GM21786 (cell line): ENCODE results near the gene BDKRB2.

Experiments used
- ATAC-seq: cut with Tn5 transposase; IDR thresholded peaks from one replicate; pipeline ENCODE4 v1.9.1; 2021; ENCODE audit not compliant: unreplicated experiment

The BDKRB2 gene

GRCh38 chr14:96204151-96205058 lies at the start of gene BDKRB2:
TSS of gene BDKRB2 (plus strand) at chr14:96204839. CDS start at chr14:96237108, 32,269 bp downstream.
- no peak for ATAC-seq

- no peak for ATAC-seq
These were observed 49.7 kb upstream of the BDKRB2 start for GRCh38 chr14:96154900-96155299.

GRCh38 chr14:96156804-96157760 lies 47.6 kb upstream of the BDKRB2 start:
- no peak for ATAC-seq

GRCh38 chr14:96158735-96159134 lies 45.9 kb upstream of the BDKRB2 start:
- ATAC-seq, result no peak

- no peak for ATAC-seq
These were observed 44.3 kb upstream of the BDKRB2 start for GRCh38 chr14:96160076-96160912.

GRCh38 chr14:96160913-96161310 lies 43.7 kb upstream of the BDKRB2 start:
- ATAC-seq, result no peak

- no peak for ATAC-seq
These were observed 43.0 kb upstream of the BDKRB2 start for GRCh38 chr14:96161636-96162035.

GRCh38 chr14:96162265-96162664 lies 42.4 kb upstream of the BDKRB2 start:
- ATAC-seq, result no peak

- no peak for ATAC-seq
These were observed 41.9 kb upstream of the BDKRB2 start for GRCh38 chr14:96162741-96163140.

- ATAC-seq, result no peak
These were observed 39.7 kb upstream of the BDKRB2 start for GRCh38 chr14:96164861-96165490.

- no peak for ATAC-seq
These were observed 38.9 kb upstream of the BDKRB2 start for GRCh38 chr14:96165493-96166436.

- ATAC-seq, result no peak
These were observed 38.0 kb upstream of the BDKRB2 start for GRCh38 chr14:96166461-96167223.

GRCh38 chr14:96167224-96168148 lies 37.2 kb upstream of the BDKRB2 start:
- ATAC-seq, result no peak

- no peak for ATAC-seq
These were observed 36.1 kb upstream of the BDKRB2 start for GRCh38 chr14:96168581-96168980.

GRCh38 chr14:96170961-96171592 lies 33.6 kb upstream of the BDKRB2 start:
- no peak for ATAC-seq

- ATAC-seq, result no peak
These were observed 30.8 kb upstream of the BDKRB2 start for GRCh38 chr14:96173636-96174475.
